GM13976 (cell line): ENCODE measurements around the gene NAPB.
"Not testable (repeated sequence)": the region's sequence is repeated elsewhere in the genome, so short reads cannot be mapped to it uniquely, and the experiment has no call there.

ENCODE experiments used
- DNase-seq: peaks from one replicate; pipeline ENCODE4 v3.0.0; 2012; ENCODE audit warnings: low spot score
- CTCF ChIP-seq: IDR thresholded peaks from 2 replicates; pipeline ENCODE4 v1.5.1; 2012; ENCODE audit warnings: borderline replicate concordance, mild to moderate bottlenecking; ENCODE audit not compliant: insufficient read depth; ENCODE audit errors: extremely low read depth, missing control alignments, control extremely low read depth
- in situ Hi-C: fragments of 300-500 bp; cut with MboI; formaldehyde crosslinking; loops from one replicate; pipeline ENCODE4 v1.12.0; 2022; ENCODE audit warnings: low sequenced_read_pairs, mixed read lengths, inconsistent platforms; ENCODE audit not compliant: unreplicated experiment

The NAPB gene

GRCh38 chr20:23350904-23351838 is 70.1 kb downstream of the NAPB start:
- peak; percentile 68 for DNase-seq
- in situ Hi-C loops, result no loop called here

GRCh38 chr20:23350196-23350903 is 70.9 kb downstream of the NAPB start, which contains the start of gene NXT1:
Gene NXT1 (plus strand): TSS chr20:23350791. CDS start chr20:23354042, 3,251 bp downstream.
- in situ Hi-C loops, result no loop called here
- peak; percentile 24 for TF ChIP-seq CTCF
- DNase-seq, result peak; percentile 93

More at GRCh38 chr20:23350904-23351838, 70.1 kb downstream of the NAPB start:
- TF ChIP-seq CTCF, result no peak

GRCh38 chr20:23349338-23350195 is 71.7 kb downstream of the NAPB start:
- DNase-seq, result peak; percentile 77
- peak; percentile 29 for TF ChIP-seq CTCF
- in situ Hi-C loops, result loop anchor here (25.0 kb wide), 1 partner anchor 662 kb away; no protein-coding TSS in a partner anchor

- in situ Hi-C loops, result loop anchor here (25.0 kb wide), 1 partner anchor 661 kb away; no protein-coding TSS in a partner anchor
- not testable (repeated sequence) for DNase-seq
These were observed 72.8 kb downstream of the NAPB start for GRCh38 chr20:23348510-23348909.

- in situ Hi-C loops, result loop anchor here (25.0 kb wide), 1 partner anchor 660 kb away; no protein-coding TSS in a partner anchor
- no peak for TF ChIP-seq CTCF
- no peak for DNase-seq
These were observed 73.5 kb downstream of the NAPB start for GRCh38 chr20:23347791-23348190.

GRCh38 chr20:23346002-23346401 is 75.3 kb downstream of the NAPB start:
- no peak for DNase-seq
- in situ Hi-C loops, result loop anchor here (25.0 kb wide), 1 partner anchor 659 kb away; no protein-coding TSS in a partner anchor
- TF ChIP-seq CTCF, result no peak
